NCI-H526 (cell line): ENCODE data around the gene RIPPLY3.

ENCODE experiments used
- DNase-seq, 2 experiments: peaks; one replicate each; lab custom pipeline; 2025; lab: John Stamatoyannopoulos, UW

RIPPLY3 gene

GRCh38 chr21:37061926-37062592, 55.6 kb downstream of the RIPPLY3 start:
- DNase-seq = no peak

DNA sequence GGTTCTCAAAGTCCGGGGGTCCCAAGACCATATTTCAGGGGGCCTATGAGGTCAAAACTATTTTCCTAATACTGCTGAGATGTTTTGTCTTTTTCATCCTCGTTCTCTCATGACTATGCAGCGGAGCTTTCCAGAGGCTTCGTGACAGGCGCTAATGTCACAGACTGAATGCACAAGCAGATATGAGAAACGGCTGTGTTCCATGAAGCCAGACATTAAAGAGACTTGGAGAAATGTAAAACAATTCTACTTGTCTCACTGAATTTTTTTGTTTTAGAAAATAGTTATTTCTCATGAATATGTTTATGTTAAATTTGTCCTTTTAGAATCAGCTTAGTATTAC, 56.1 kb downstream of the RIPPLY3 start:
- no peak for DNase-seq

GRCh38 chr21:37063433-37063832, 56.9 kb downstream of the RIPPLY3 start:
- no peak for DNase-seq

DNA sequence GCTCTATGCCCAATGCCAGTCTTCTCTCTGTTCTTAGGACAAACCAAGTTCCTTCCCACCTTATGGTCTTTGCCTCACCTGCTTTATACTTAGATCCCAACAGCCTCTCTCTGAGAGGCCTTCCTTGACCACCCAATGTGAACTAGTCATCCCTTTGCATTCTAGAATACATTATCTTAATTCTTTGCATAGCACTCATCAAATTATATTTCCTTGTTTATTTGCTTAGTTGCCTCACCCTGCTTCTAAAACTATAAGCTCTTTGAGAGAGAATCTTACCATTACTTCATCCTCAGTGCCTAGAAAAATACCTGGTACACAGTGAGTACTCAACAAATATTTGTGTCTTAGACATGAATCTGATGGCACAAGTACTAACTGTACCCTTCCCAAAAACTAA, 58.3 kb downstream of the RIPPLY3 start:
- DNase-seq = peak in 1 of 2 experiments; percentile 1

DNA sequence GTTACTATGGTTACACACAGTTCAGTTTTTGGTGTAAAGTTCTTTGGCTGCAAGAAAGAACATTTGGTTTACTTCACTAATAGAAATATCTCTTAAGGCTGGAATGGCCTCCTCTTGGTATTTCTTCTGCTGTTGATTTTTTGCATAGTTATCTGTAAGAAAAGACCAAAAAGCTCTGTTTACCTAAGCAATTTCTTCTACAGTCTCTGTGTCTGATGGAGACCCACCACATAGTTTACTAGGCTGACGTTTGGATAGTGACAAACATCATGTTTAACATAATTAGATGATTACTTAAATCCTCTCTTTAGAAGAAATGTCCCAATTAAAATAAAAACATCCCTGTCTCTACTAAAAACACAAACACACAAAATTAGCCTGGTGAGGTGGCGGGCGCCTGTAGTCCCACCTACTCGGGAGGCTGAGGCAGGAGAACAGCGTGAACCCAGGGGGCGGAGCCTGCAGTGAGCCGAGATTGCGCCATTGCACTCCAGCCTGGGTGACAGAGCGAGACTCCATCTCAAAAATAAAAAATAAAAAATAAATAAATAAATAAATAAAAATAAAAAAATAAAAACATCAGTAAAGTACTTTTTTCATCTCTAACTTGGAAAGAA, 59.2 kb downstream of the RIPPLY3 start:
- DNase-seq = no peak
